ENCODE data around the gene HNRNPAB. TPM values are rescaled to one million over a fixed set of nuclear protein-coding genes. Genes with fewer than 3 reads are reported as not detected.
A peak's percentile ranks its signal among the peaks of the same experiment; 100 is the strongest.

HNRNPAB gene
- total RNA-seq, 4 donors from 2014 or later: 84.2 to 117 (median 106) TPM

GRCh38 chr5:178230879-178231538, 26.7 kb downstream of the HNRNPAB start:
- H3K27ac ChIP-seq: peak overlapping the region; percentile 87 to 99 (median 94)
- H3K4me3 ChIP-seq: peak overlapping the region; percentile 60 to 76 (median 70)
- no peaks in the 10 kb centered on the region for H3K9me3 ChIP-seq
- ATAC-seq (peak; percentile 11 to 42), DNase-seq (peak in 1 of 2 donors; percentile 81)
- H3K36me3 ChIP-seq: peaks cover 0 to 45% of the 10 kb centered on the region in 2 donors
- no peaks in the 10 kb centered on the region for H3K27me3 ChIP-seq
- peaks cover 41 to 45% of the 10 kb centered on the region in 2 donors for H3K4me1 ChIP-seq
- peak in 1 of 2 donors; percentile 30 for TF ChIP-seq POLR2A (IDR thresholded peaks at IDR 0.05)
- no peak for TF ChIP-seq CTCF (IDR thresholded peaks at IDR 0.05 in 4 of 5, conservative IDR thresholded peaks at IDR 0.05 in 1 of 5)
- in situ Hi-C loops (cut with MboI; ENCODE audit: low sequenced_read_pairs in 4 of 4) (no loop called here), intact Hi-C loops (cut with DNase I; ENCODE audit: low total_unique reads) (loop anchor here (10.0 kb wide), 1 partner anchor 1324 kb away; the partner anchor contains the start of gene RUFY1)

- peak in 1 of 2 donors; percentile 48 for DNase-seq
- in situ Hi-C loops (cut with MboI; ENCODE audit: low sequenced_read_pairs in 4 of 4): no loop called here
Observed at GRCh38 chr5:178231539-178232123, 27.3 kb downstream of the HNRNPAB start.

GRCh38 chr5:178232124-178232919, 28.0 kb downstream of the HNRNPAB start, which contains the start of gene PHYKPL:
TSS of gene PHYKPL (minus strand) at chr5:178232802. CDS start at chr5:178232550, 252 bp downstream.
- intact Hi-C loops (cut with DNase I; ENCODE audit: low total_unique reads) (loop anchor here (2.0 to 10.0 kb wide), 3 partner anchors 358 to 1322 kb away; partner anchors contain the start of genes CLK4, COL23A1 and RUFY1), in situ Hi-C loops (cut with MboI; ENCODE audit: low sequenced_read_pairs in 4 of 4) (no loop called here)
- H3K27me3 ChIP-seq: no peaks in the 10 kb centered on the region
- H3K9me3 ChIP-seq: no peaks in the 10 kb centered on the region
- TF ChIP-seq CTCF (IDR thresholded peaks at IDR 0.05 in 4 of 5, conservative IDR thresholded peaks at IDR 0.05 in 1 of 5): peak in 1 of 5 experiments; percentile 6
- peak; percentile 79 to 80 for TF ChIP-seq POLR2A (IDR thresholded peaks at IDR 0.05)
- DNase-seq (peak; percentile 39 to 76), ATAC-seq (peak; percentile 42 to 55)
- peaks cover 53 to 58% of the 10 kb centered on the region in 2 donors for H3K4me1 ChIP-seq
- peak within 1 kb of the TSS; percentile 60 to 76 (median 70) for H3K4me3 ChIP-seq
- peaks cover 0 to 32% of the 10 kb centered on the region in 2 donors for H3K36me3 ChIP-seq
- H3K27ac ChIP-seq: peak within 1 kb of the TSS; percentile 87 to 99 (median 94)

More at GRCh38 chr5:178231539-178232123, 27.3 kb downstream of the HNRNPAB start:
- H3K4me1 ChIP-seq: peaks cover 47 to 51% of the 10 kb centered on the region in 2 donors
- no peaks in the 10 kb centered on the region for H3K9me3 ChIP-seq
- TF ChIP-seq CTCF (IDR thresholded peaks at IDR 0.05 in 4 of 5, conservative IDR thresholded peaks at IDR 0.05 in 1 of 5) (no peak), POLR2A (IDR thresholded peaks at IDR 0.05) (no peak)
- H3K27ac ChIP-seq: peak overlapping the region; percentile 87 to 99 (median 94)
- peak; percentile 5 to 14 for ATAC-seq
- peak overlapping the region; percentile 60 to 76 (median 70) for H3K4me3 ChIP-seq
- peaks cover 0 to 39% of the 10 kb centered on the region in 2 donors for H3K36me3 ChIP-seq
- no peaks in the 10 kb centered on the region for H3K27me3 ChIP-seq
- intact Hi-C loops (cut with DNase I; ENCODE audit: low total_unique reads): loop anchor here (2.0 to 10.0 kb wide), 3 partner anchors 359 to 1323 kb away; partner anchors contain the start of genes CLK4, COL23A1 and RUFY1

- in situ Hi-C loops (cut with MboI; ENCODE audit: low sequenced_read_pairs in 4 of 4): no loop called here
- TF ChIP-seq POLR2A (IDR thresholded peaks at IDR 0.05) (no peak), CTCF (IDR thresholded peaks at IDR 0.05 in 4 of 5, conservative IDR thresholded peaks at IDR 0.05 in 1 of 5) (no peak)
- ATAC-seq (peak; percentile 1 to 6), DNase-seq (no peak)
- Histone ChIP-seq H3K27ac (peak overlapping the region; percentile 87 to 99 (median 94)), H3K4me3 (peak overlapping the region; percentile 60 to 76 (median 70)), H3K36me3 (peaks cover 0 to 25% of the 10 kb centered on the region in 2 donors), H3K9me3 (no peaks in the 10 kb centered on the region), H3K4me1 (peaks cover 59 to 60% of the 10 kb centered on the region in 2 donors), H3K27me3 (no peaks in the 10 kb centered on the region)
- intact Hi-C loops (cut with DNase I; ENCODE audit: low total_unique reads): loop anchor here (1.0 to 10.0 kb wide), 4 partner anchors 29 to 1322 kb away; partner anchors contain the start of genes CLK4, COL23A1, HNRNPAB and RUFY1
Observed at GRCh38 chr5:178232920-178233429, 28.6 kb downstream of the HNRNPAB start.
